HG03460 (cell line): ENCODE measurements around the gene DHRSX.
"Not testable (repeated sequence)": the region's sequence is repeated elsewhere in the genome, so short reads cannot be mapped to it uniquely, and the experiment has no call there.

Experiments
- ATAC-seq: cut with Tn5 transposase; IDR thresholded peaks from one replicate; pipeline ENCODE4 v1.9.1; 2021; ENCODE audit not compliant: unreplicated experiment

DHRSX gene

GRCh38 chrX:2478546-2479419 is 22.0 kb downstream of the DHRSX start:
- ATAC-seq: no peak

- not testable (repeated sequence) for ATAC-seq
These were observed 23.5 kb downstream of the DHRSX start for GRCh38 chrX:2477313-2477712.

GRCh38 chrX:2474963-2475726 is 25.6 kb downstream of the DHRSX start:
- ATAC-seq: no peak

- no peak for ATAC-seq
These were observed 26.4 kb downstream of the DHRSX start for GRCh38 chrX:2474280-2474962.

- ATAC-seq: not testable (repeated sequence)
These were observed 27.7 kb downstream of the DHRSX start for GRCh38 chrX:2473064-2473463.

- ATAC-seq: no peak
These were observed 29.1 kb downstream of the DHRSX start for GRCh38 chrX:2471641-2472040.

GRCh38 chrX:2471126-2471525 is 29.6 kb downstream of the DHRSX start:
- ATAC-seq: not testable (repeated sequence)

GRCh38 chrX:2469852-2470251 is 30.9 kb downstream of the DHRSX start:
- ATAC-seq: not testable (repeated sequence)

GRCh38 chrX:2469196-2469685 is 31.5 kb downstream of the DHRSX start:
- no peak for ATAC-seq

- ATAC-seq: no peak
These were observed 32.2 kb downstream of the DHRSX start for GRCh38 chrX:2468261-2469195.

GRCh38 chrX:2466876-2467656 is 33.7 kb downstream of the DHRSX start:
- no peak for ATAC-seq

- ATAC-seq: no peak
These were observed 36.1 kb downstream of the DHRSX start for GRCh38 chrX:2464677-2465166.

GRCh38 chrX:2463973-2464676 is 36.7 kb downstream of the DHRSX start:
- ATAC-seq: no peak

GRCh38 chrX:2463481-2463880 is 37.3 kb downstream of the DHRSX start:
- ATAC-seq: not testable (repeated sequence)

- ATAC-seq: no peak
These were observed 38.0 kb downstream of the DHRSX start for GRCh38 chrX:2462780-2463179.

GRCh38 chrX:2462074-2462473 is 38.7 kb downstream of the DHRSX start:
- ATAC-seq: no peak

- no peak for ATAC-seq
These were observed 39.1 kb downstream of the DHRSX start for GRCh38 chrX:2461711-2462016.

GRCh38 chrX:2460821-2461710 is 39.7 kb downstream of the DHRSX start:
- not testable (repeated sequence) for ATAC-seq
